Measurements from ENCODE around the gene POR.
"Not testable (repeated sequence)": the region's sequence is repeated elsewhere in the genome, so short reads cannot be mapped to it uniquely, and the experiment has no call there.

Gene POR

GRCh38 chr7:75887669-75888369 is 27.1 kb upstream of the POR start:
- no peak for TF ChIP-seq CTCF (conservative IDR thresholded peaks at IDR 0.05; ENCODE audit: low read depth, low read length)
- H3K4me3 ChIP-seq (ENCODE audit: low read length), result no peak overlapping the region
- DNase-seq (ENCODE audit: low read depth), result no peak

GRCh38 chr7:75888464-75889222 is 26.3 kb upstream of the POR start:
- no peak for TF ChIP-seq CTCF (conservative IDR thresholded peaks at IDR 0.05; ENCODE audit: low read depth, low read length)
- no peak for DNase-seq (ENCODE audit: low read depth)
- no peak overlapping the region for H3K4me3 ChIP-seq (ENCODE audit: low read length)

GRCh38 chr7:75889223-75889825 is 25.6 kb upstream of the POR start:
- no peak for TF ChIP-seq CTCF (conservative IDR thresholded peaks at IDR 0.05; ENCODE audit: low read depth, low read length)
- DNase-seq (ENCODE audit: low read depth), result no peak
- no peak overlapping the region for H3K4me3 ChIP-seq (ENCODE audit: low read length)

GRCh38 chr7:75889826-75890225 is 25.1 kb upstream of the POR start:
- H3K4me3 ChIP-seq (ENCODE audit: low read length), result no peak overlapping the region
- no peak for TF ChIP-seq CTCF (conservative IDR thresholded peaks at IDR 0.05; ENCODE audit: low read depth, low read length)
- DNase-seq (ENCODE audit: low read depth), result no peak

GRCh38 chr7:75891237-75891636 is 23.7 kb upstream of the POR start:
- not testable (repeated sequence) for DNase-seq (ENCODE audit: low read depth); H3K4me3 ChIP-seq (ENCODE audit: low read length)

- no peak for DNase-seq (ENCODE audit: low read depth)
- no peak for TF ChIP-seq CTCF (conservative IDR thresholded peaks at IDR 0.05; ENCODE audit: low read depth, low read length)
- no peak overlapping the region for H3K4me3 ChIP-seq (ENCODE audit: low read length)
These were observed 23.0 kb upstream of the POR start for GRCh38 chr7:75891815-75892411.

- no peak for TF ChIP-seq CTCF (conservative IDR thresholded peaks at IDR 0.05; ENCODE audit: low read depth, low read length)
- no peak for DNase-seq (ENCODE audit: low read depth)
- no peak overlapping the region for H3K4me3 ChIP-seq (ENCODE audit: low read length)
These were observed 22.2 kb upstream of the POR start for GRCh38 chr7:75892634-75893272.

All from retinal pigment epithelial cell (primary cell).